Globus pallidus (tissue), 1 donor: ENCODE results near the gene OSBPL1A.

ENCODE experiments used
- DNase-seq: peaks from one replicate; pipeline ENCODE4 v3.0.0-alpha.2; 2015; ENCODE audit warnings: low spot score

Gene OSBPL1A

GRCh38 chr18:24219561-24220317, 177.9 kb downstream of the OSBPL1A start:
- DNase-seq = no peak

- no peak for DNase-seq
These were observed 182.7 kb downstream of the OSBPL1A start for GRCh38 chr18:24214913-24215312.

- no peak for DNase-seq
These were observed 183.5 kb downstream of the OSBPL1A start for GRCh38 chr18:24214144-24214543.

GRCh38 chr18:24212939-24213338, 184.7 kb downstream of the OSBPL1A start:
- no peak for DNase-seq

GRCh38 chr18:24209558-24209957, 188.1 kb downstream of the OSBPL1A start:
- no peak for DNase-seq

- DNase-seq = peak; percentile 75
These were observed 189.2 kb downstream of the OSBPL1A start for GRCh38 chr18:24208270-24209035.

GRCh38 chr18:24204904-24205303, 192.7 kb downstream of the OSBPL1A start:
- no peak for DNase-seq

GRCh38 chr18:24201699-24202687, 195.6 kb downstream of the OSBPL1A start:
- DNase-seq = no peak

- peak; percentile 86 for DNase-seq
These were observed 196.9 kb downstream of the OSBPL1A start for GRCh38 chr18:24200494-24201290.

- no peak for DNase-seq
These were observed 198.2 kb downstream of the OSBPL1A start for GRCh38 chr18:24199372-24199962.

- DNase-seq = no peak
These were observed 199.2 kb downstream of the OSBPL1A start for GRCh38 chr18:24198461-24198860.

- DNase-seq = no peak
These were observed 200.2 kb downstream of the OSBPL1A start for GRCh38 chr18:24197412-24197811.

GRCh38 chr18:24196764-24197163, 200.9 kb downstream of the OSBPL1A start:
- no peak for DNase-seq

- DNase-seq = no peak
These were observed 202.1 kb downstream of the OSBPL1A start for GRCh38 chr18:24195296-24196053.

- DNase-seq = no peak
These were observed 207.0 kb downstream of the OSBPL1A start for GRCh38 chr18:24190590-24190989.

- no peak for DNase-seq
These were observed 207.8 kb downstream of the OSBPL1A start for GRCh38 chr18:24189664-24190346.

- no peak for DNase-seq
These were observed 208.6 kb downstream of the OSBPL1A start for GRCh38 chr18:24189007-24189528.

GRCh38 chr18:24188120-24188519, 209.5 kb downstream of the OSBPL1A start:
- DNase-seq = peak; percentile 66

GRCh38 chr18:24187689-24188088, 209.9 kb downstream of the OSBPL1A start:
- peak; percentile 54 for DNase-seq
